NCI-H1436 (cell line): ENCODE results near the gene TESK2.

Source experiments
- DNase-seq: peaks from one replicate; lab custom pipeline; 2025; lab: John Stamatoyannopoulos, UW

TESK2 gene

DNA sequence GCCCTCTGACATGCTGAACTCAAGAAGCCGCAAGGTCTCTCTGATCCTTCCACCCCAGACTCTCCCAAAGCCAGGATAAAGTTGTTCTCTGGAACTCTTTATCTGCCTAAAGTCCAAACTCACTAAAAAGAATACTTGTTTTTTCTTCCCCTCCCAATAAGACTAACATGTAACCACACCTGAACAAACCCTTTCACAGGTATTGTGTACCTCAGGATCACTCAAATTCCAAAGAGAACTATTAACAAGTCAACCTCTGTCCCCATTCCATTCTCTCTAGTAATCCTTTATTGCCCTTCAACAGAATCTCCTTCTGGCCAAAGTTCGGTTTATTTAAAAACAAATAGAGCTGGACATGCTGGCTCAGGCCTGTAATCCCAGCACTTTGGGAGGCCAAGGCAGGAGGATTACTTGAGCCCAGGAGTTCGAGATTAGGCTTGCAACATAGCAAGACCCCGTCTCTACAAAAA is 155.1 kb downstream of the TESK2 start:
- DNase-seq = no peak

DNA sequence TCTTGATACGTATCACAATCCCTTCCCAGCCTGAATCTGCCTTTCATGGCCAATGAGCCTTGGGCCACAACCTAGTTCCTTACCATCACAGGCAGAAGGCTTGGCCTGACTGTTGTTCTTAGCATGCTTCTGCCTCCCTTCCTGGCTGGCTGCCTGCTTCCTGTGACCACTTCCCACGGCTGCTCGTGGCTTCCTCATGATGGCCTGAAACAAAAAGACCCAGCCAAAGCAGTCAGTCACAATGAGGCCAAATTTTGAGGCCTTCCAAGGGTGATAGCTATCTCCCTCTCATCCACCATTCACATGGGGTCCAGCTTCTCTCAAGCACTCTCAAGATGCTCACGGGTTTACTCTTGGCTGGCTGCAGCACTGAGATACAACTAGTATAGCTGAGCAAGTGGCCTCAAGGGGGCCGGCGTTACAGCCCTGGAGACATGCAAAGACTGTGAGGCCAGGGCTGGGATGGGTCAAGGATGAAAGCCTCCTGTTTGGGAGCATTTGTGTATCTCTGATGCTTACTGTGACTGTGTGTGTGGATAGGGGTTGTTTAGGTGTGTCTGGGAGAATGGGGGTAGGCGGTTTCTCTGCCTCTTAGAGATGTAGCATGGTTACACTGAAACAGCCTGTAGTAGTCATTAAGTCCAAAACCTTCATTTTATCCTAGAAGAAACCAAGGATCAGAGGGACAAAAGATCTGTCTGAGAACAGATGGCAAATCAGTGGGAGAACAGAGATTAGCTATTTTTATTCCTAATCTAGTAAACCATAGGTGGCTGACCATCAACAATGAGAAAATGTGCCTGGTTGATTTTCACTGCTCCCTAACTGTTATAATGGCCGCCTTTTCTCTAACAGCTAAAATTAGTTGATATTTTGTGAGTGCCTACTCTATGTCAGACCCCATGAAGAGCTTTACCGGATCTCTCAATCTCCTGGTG is 156.4 kb downstream of the TESK2 start:
- no peak for DNase-seq

DNA sequence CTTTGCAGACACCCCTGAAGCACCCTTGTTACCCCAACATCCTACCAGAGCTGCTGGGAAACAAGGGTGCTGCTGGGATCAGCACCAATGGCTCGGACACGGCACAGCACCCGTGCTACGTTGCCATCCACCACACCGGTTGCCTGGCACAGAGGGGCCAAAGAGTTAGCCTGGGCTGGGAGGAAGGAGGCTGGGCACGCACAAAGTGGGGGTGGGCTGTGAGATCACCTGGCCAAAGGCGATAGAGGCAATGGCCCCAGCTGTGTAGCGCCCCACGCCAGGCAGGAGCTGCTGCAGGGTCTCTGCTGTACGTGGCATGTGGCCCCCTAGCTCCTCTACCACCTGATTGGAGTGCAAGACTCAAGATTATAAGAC is 158.6 kb downstream of the TESK2 start:
- no peak for DNase-seq

DNA sequence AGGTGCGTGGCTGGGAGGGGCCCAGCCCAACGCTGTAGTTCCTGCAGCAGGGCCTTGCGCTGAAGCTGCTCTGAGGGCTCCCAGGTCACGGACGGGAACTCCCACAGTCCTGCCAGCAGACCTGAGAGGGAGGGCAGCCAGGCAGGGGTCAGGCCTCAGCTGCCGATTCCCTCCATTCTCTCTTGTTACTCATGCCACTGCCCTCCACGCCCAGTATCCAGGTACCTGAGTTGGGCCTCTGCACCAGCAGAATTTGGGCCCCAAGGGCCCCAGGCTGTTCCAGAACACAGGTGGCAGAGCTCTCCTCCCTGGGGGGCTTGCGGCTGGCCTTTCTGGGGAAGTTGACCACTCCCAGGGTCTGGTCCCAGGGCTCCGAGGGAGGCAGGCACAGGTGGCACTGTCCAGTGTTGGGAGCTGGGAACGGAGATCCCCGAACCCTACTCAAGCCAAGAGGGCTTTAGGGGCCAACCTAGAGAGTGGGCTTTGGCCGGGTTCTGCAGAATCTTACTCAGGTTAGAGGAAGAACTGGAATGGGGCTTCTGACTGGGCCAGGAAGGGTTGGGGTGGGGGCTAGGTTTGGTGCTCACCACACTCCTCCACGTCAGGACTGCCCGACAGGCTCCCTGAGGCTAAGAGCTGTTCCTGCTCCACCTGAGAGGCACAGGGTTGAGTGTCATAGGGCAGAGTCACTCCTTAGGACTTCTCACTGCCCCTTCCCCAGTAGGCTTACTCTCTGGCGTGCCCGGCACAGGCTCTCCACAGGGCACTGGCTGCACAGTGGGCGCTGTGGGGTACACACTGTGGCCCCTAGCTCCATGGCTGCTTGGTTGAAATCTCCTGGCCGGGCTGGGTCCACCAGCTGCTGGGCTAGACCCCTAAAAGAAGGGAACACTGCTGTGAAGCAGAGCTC is 159.3 kb downstream of the TESK2 start:
- no peak for DNase-seq

DNA sequence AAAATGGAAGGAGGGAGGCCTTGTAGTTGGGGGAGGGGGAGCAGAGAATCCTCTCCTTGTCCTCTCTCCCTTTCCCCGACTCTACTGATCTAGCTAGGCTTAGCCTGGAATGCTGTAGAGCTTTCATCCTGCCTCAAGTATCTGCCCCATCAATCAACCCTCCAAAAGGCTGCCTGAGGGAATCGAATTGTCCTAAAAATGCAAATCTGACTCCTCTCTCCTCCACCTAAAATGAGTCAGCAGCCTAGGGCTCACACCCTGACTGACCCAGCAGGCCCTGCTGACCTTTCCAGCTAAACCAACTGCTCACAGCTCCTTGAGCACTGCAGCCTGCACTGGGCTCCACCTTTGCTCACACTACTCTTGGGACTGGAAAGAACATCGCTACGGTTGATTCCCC is 161.5 kb downstream of the TESK2 start:
- DNase-seq = no peak

DNA sequence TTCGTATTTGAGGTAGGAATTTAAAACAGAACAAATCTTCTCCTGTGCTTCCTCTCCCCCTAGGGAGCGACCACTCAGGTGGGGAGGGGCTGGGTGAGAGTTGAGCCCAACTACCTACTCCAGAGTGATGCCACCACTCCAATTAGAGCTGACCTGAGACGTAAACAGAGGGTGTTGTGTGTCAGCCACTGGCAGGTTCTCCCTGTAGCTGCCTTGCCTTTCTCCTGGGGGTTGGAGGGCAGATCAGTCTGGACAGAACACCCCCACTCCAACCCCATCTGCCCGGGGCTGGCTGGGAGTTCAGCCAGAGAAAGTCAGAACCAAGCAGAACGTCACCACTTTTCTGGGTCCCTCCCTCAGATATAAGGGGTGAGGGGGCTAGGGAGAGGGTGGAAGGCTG is 162.3 kb downstream of the TESK2 start:
- DNase-seq = no peak

DNA sequence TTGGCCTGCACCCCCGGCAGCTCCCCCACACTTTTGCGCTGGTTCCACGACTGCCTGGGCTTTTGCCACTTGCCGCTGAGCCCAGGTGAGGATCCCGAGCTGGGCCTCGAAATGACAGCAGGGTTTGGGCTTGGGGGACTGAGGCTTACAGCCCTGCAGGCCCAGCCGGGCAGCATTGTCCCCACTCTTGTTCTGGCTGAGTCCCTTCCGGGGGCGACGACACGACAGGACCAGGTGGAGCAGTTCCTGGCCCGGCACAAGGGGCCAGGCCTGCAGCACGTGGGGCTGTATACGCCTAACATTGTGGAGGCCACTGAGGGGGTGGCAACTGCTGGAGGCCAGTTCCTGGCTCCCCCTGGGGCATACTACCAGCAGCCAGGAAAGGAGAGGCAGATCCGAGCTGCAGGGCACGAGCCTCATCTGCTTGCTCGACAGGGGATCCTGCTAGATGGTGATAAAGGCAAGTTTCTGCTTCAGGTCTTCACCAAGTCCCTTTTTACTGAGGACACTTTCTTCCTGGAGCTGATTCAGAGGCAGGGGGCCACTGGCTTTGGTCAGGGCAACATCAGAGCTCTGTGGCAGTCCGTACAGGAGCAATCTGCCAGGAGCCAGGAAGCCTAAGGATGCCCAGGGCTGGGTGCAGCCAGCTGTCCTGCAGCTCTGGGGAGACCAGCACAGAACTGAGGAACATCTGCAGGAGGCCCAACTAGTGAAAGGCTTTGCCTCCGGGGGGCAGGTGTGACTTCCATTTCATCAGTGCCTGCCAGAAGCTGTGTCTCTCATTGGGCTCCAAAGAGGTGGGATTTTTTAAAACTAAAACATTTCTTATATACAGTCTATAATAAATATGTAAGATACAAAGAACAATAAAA is 163.1 kb downstream of the TESK2 start:
- DNase-seq = no peak

DNA sequence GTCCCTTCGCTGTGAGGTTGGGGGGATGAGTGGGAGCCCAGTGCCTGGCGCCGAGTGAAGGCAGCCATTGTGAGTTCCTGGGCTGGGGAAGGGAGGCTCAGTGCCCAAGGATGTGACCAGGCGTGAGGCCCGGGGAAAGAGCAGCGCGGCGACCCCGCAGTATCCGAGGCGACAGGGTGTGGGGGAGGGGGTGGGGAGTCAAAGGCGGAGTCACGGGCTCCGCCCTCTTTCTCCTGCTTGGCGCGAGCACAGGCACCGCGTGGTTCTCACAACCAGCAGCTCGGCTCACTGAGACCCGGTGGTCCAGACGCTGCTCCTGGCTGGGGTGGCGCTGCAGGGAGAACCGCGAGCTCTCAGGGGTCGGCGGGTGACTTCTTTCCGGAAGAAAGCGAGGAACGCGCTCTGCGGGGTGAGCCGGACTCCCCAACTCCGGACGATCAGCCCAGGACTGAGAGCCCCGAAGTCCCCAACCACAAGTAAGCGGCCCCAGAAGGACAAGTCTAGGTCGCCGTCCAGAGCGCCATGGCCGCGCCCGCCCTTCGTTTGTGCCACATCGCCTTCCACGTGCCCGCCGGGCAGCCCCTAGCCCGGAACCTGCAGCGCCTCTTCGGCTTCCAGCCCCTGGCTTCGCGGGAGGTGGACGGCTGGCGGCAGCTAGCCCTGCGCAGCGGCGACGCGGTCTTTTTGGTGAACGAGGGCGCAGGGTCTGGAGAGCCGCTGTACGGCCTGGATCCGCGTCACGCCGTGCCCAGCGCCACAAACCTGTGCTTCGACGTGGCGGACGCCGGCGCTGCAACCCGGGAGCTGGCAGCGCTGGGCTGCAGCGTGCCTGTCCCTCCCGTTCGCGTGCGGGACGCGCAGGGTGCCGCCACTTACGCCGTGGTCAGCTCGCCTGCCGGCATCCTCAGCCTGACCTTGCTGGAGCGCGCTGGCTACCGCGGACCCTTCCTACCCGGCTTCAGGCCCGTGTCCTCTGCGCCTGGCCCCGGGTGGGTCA is 164.0 kb downstream of the TESK2 start, which contains the start of gene HPDL:
HPDL (plus strand) TSS at position 269 of the 997 bp plus-strand sequence; CDS start at position 523, 254 bp downstream.
- DNase-seq = no peak

DNA sequence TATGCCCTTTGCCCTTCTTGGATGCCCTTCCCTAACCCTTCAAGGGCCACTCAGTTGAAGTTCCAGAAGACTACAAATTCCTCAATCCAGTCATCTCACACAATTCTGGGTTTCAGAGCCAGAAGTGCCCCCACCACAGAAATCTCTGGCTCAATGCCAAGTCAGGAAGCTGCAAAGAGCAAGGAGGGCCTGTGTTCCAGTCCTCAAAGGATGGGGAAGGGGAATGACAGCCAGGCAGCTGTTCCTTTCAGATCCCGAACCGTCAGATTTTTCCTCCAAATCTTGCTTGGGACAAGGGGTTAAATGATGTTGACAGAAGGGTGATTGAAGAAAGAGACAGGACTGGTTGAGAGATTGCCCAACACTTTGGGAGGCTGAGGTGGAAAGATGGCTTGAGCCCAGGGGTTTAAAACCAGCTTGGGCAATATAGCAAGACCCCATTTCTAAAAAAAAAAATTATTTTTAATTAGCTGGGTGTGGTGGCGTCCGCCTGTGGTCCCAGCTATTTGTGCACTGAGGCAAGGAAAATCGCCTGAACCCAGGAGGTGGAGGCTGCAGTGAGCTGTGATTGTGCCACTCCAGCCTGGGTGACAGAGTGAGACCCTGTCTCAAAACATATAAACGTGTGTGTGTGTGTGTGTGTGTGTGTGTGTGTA is 165.0 kb downstream of the TESK2 start:
- no peak for DNase-seq

DNA sequence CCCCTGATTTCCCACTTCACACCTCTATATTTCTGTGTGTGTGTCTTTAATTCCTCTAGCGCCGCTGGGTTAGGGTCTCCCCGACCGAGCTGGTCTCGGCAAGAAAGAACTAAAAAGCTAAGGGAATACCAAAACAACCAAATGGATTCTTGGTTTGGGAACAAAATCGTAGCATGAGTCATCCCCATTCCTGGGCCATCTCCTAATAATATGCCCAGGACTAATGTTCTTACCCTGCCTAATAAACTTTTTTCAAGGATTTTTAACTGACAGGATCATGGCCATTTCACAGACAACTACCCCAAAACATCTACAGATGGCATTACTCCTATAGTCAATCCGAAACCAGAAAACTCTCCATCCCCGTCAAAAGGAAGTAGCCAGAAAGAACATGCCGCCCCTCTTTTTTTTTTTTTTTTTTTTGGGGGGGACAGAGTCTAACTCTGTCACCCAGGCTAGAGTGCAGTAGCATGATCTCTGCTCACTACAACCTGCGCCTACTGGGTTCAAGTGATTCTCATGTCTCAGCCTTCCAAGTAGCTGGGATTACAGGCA is 168.4 kb downstream of the TESK2 start:
- DNase-seq = no peak

DNA sequence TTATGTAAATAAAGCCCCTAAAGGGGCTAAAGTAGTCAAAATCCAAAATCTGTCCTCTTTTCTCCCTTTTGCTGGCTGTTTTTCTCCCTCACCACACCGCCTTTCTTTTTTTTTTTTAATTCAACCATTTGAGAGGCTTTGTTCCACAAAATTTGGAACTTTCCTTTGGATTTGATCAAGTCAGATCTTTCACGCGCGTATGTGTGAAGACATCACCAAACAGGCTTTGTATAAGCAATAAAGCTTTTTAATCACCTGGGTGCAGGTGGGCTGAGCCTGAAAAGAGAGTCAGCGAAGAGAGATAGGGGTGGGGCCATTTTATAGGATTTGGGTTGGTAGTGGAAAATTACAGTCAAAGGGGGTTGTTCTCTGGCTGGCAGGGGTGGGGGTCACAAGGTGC is 169.5 kb downstream of the TESK2 start:
- DNase-seq = no peak

DNA sequence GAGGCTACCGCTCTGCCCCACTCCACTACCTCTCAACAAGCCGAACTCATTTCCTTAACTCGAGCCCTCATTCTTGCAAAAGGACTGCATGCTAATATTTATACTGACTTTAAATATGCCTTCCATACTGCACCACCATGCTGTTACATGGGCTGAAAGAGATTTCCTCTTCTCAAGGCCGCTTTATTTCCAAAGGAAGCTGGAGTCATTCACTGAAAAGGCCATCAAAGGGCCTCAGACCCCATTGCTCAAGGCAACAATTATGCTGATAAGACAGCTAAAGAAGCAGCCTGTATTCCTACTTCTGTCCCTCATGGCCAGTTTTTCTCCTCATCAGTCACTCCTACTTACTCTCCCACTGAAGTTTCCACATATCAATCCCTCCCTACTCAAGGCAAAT is 171.2 kb downstream of the TESK2 start:
- DNase-seq = no peak

DNA sequence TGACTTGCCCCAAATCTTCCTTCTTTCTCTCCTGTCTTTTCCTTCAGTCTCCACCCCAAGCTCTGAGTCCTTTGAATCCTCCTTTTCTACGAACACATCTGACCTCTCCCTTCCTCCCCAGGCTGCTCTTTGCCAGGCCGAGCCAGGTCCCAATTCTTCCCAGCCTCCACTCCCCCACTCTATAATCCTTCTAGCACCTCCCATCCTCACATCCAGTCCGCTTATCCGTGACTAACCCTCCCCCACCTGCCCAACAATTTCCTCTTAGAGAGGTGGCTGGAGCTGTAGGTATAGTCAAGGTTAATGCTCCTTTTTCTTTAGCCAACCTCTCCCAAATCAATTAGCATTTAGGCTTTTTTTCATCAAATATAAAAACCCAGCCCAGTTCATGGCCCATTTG is 173.8 kb downstream of the TESK2 start:
- DNase-seq = no peak

DNA sequence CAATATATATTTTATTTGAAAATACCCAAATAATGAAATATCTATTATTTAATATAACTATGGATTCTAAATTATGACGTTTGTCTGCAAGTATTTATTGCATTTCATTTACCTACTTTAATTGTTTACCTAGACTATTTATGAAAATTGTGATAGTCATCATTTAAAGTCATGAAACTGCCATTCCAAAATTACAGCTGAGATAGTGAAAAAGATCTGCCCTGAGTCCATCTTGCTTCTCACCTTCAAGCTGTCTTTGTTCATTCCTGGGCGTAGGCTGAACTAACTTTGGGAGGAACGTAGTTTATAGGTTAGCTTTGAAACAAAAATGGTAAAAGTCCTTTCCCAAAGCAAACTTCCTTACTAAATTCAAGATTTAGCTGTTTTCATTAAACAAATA is 176.7 kb downstream of the TESK2 start:
- no peak for DNase-seq

DNA sequence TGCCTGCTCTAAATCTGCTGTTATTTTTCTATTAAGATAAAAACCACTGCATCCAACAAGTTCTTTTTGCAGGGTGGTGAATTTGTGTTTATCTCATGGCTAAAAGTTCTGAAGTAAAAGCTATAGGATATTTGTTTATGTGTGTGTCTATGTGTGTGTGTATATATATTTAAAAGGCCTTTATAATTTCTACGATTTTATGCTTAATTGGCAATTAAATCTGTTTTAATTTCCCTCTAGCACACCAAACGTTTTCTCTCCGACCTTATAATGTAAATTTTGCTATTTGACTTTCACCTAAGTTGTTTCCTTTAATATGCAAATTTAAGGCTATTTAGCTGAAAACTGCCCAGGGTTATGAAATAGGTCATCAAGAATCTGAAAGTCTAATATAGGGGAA is 184.1 kb downstream of the TESK2 start:
- DNase-seq = no peak

DNA sequence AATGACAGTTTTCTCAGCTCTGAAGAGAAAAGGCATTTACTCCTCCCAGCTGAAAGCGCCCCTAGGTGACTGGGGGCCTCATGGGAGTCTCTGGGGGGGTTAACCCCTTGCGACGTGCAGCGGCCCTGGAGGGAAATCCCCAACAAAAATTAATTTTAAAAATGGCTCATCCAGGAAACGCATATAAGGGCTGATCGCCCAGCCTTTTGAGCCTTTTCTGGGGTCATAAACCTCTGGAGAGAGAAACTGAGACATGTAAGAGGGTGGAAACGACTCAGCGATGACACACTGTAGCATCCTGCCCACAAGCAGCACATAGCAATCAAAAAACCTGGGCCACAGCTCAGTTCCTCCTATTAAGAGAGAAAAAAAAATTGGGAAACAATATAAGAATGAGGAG is 184.6 kb downstream of the TESK2 start:
- no peak for DNase-seq

DNA sequence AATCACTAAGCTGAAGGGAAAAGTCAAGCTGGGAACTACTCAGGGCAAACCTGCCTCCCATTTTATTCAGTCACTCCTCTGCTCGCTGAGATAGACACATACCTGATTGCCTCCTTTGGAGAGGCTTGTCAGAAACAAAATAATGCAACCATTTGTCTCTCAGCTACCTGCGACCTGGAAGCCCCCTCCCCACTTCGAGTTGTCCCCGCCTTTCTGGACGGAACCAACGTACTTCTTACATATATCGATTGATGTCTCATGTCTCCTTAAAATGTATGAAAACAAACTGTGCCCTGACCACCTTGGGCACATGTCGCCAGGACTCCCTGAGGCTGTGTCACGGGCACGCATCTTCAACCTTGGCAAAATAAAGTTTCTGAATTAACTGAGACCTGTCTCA is 185.7 kb downstream of the TESK2 start:
- no peak for DNase-seq

DNA sequence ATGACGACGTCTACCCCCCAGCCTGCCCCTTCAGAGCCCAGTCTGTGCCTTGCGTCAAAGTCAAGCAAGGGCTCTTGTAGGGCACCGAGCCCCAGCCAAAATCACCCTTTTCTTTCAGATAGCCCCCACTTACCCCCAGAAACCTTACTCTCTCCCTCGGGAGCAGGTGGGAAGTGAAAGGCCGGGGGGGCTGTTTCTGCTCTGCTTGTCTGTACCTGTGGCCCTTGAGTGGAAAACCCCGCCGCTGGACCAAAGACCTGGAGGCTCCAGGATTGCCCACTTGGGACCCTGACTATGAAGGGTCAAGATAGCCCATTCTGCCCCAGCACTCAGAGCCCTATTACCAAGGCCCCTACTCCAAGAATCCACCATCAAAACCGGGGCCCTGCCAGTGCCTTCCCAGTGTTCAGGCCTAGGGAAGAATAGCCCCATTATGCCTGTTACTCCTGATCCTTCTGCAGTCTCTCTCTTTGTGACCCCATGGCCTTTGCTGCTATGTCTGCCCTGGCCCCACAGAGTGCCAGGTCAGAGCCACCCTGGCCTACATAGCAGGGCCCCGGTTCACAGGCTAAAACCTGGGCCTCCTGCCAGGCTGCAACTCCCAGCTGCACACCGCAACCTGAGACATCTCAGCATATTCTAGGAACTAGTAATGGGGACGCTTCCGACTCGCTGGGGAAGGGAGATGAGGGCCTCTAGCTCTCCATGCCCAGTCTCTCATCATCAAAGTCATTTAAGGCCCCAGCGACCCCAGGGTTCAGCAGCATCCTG is 186.5 kb downstream of the TESK2 start:
- peak; percentile 12 for DNase-seq
